Activated CD4-positive, alpha-beta memory T cell treated with anti-CD3 and anti-CD28 coated beads, Interleukin-2, amount 10 ng/mL, durations not matched to agents 7 days and 5 days (primary cell): Measurements from ENCODE around the gene PHLPP1. TPM values are rescaled to one million over a fixed set of nuclear protein-coding genes. Genes with fewer than 3 reads are reported as not detected.

Experiments
- CTCF ChIA-PET: fragments of 350-600 bp; sonication (Branson Sonifier 250); formaldehyde crosslinking; loops from one replicate; lab custom pipeline; 2021; ENCODE audit warnings: antibody characterized with exemption, inconsistent platforms; lab: Charles Lee
- POLR2A ChIA-PET: fragments of 350-600 bp; sonication (Branson Sonifier 250); formaldehyde crosslinking; loops from one replicate; lab custom pipeline; 2021; ENCODE audit warnings: antibody characterized with exemption; lab: Charles Lee
- DNase-seq: peaks from one replicate; pipeline ENCODE4 v3.0.0-alpha.2; 2020
- H3K27ac Mint-ChIP-seq: one replicate; pipeline ENCODE4 v1.8.0; 2021; ENCODE audit warnings: mild to moderate bottlenecking, mixed read lengths
- H3K27me3 Mint-ChIP-seq: one replicate; pipeline ENCODE4 v1.8.0; 2021; ENCODE audit warnings: mixed read lengths
- H3K36me3 Mint-ChIP-seq: one replicate; pipeline ENCODE4 v1.8.0; 2021; ENCODE audit warnings: low read depth, mixed read lengths
- H3K4me1 Mint-ChIP-seq: one replicate; pipeline ENCODE4 v1.8.0; 2021; ENCODE audit warnings: mixed read lengths
- H3K4me3 Mint-ChIP-seq: one replicate; pipeline ENCODE4 v1.8.0; 2021; ENCODE audit warnings: mild to moderate bottlenecking, mixed read lengths
- H3K9me3 Mint-ChIP-seq: one replicate; pipeline ENCODE4 v1.8.0; 2021; ENCODE audit warnings: mixed read lengths
- total RNA-seq, 2 experiments: library from RNA; stranded (reverse); gene quantifications; one replicate each; pipeline ENCODE4 v1.2.3, GENCODE V29; 2021

Gene PHLPP1
- total RNA-seq, 2 experiments from 2014 or later: 8.1 to 8.9 TPM

DNA sequence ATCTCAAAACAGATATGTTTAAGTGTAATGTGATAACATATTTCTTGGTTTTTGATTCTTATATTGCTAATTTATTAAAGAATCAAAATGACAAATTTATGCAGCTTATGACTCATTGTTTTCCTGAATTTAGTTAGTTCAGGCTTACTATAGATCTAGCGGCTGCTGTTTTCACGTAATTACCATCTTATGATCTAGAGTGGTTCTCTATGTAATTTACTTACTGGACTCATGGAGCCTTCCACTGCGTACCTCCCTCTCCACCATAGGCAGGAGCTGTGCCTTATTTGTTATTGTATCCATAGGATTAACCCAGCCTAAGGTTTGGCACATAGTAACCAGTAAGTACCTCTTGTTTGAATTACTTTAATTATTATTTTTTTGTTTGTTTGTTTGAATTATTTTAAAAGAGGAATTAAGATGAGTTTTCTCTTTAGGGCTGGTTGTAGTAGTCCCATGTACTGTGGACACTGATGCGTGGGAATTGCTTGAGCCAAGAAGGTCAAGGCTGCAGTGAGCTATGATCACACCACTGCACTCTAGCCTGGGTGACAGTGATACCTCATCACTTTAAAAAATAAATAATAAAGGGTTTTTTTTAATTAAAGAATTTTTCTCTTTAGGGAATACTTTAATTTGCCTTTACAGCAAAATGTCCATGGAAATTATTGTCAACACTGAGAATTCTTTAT is 165.5 kb downstream of the PHLPP1 start:
- POLR2A ChIA-PET: no interaction called here
- peaks cover 3% of the 10 kb centered on the region for H3K36me3 Mint-ChIP-seq
- H3K4me3 Mint-ChIP-seq: no peak overlapping the region
- no peaks in the 10 kb centered on the region for H3K27me3 Mint-ChIP-seq
- H3K27ac Mint-ChIP-seq: no peak overlapping the region
- peaks cover 24% of the 10 kb centered on the region for H3K4me1 Mint-ChIP-seq
- DNase-seq: no peak
- CTCF ChIA-PET: no interaction called here
- no peaks in the 10 kb centered on the region for H3K9me3 Mint-ChIP-seq

DNA sequence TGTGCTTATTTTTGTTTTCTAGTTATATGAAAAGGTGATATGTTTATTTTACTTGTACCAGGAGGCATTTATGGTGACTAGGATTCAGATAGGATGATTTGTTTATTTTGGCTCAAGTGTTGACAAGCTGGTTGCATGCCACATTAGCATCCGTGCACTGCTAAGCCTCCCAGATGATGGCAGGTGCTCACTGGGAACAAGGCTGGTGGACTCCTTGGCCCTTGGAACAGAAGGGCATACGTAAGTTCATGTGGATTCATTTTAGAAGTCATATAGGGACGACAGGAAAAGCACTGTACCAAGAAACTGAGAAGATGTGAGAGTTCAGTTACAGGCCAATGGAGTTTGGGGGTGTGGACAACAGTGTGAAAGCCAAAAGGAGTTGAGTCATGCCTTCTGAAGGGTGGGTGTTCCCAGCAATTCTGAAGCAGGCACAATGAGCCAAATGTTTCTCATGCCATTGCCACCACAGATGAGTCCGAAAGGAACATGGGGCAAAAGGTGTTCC is 166.2 kb downstream of the PHLPP1 start:
- Mint-ChIP-seq H3K27ac (no peak overlapping the region), H3K9me3 (no peaks in the 10 kb centered on the region), H3K4me1 (peaks cover 24% of the 10 kb centered on the region), H3K27me3 (no peaks in the 10 kb centered on the region), H3K4me3 (no peak overlapping the region), H3K36me3 (peaks cover 3% of the 10 kb centered on the region)
- no peak for DNase-seq
- ChIA-PET CTCF (no interaction called here), POLR2A (no interaction called here)

GRCh38 chr18:62883937-62884735 is 168.8 kb downstream of the PHLPP1 start:
- ChIA-PET POLR2A (no interaction called here), CTCF (interaction anchor here (0.7 to 0.9 kb wide), 2 partner anchors 74 to 169 kb away, joined by 3 read pairs; partner anchors contain the start of gene PHLPP1)
- no peak overlapping the region for H3K27ac Mint-ChIP-seq
- H3K4me3 Mint-ChIP-seq: no peak overlapping the region
- no peaks in the 10 kb centered on the region for H3K9me3 Mint-ChIP-seq
- peaks cover 3% of the 10 kb centered on the region for H3K36me3 Mint-ChIP-seq
- peaks cover 21% of the 10 kb centered on the region for H3K4me1 Mint-ChIP-seq
- DNase-seq: no peak
- no peaks in the 10 kb centered on the region for H3K27me3 Mint-ChIP-seq

GRCh38 chr18:62885804-62886203 is 170.5 kb downstream of the PHLPP1 start:
- CTCF ChIA-PET: no interaction called here
- Mint-ChIP-seq H3K4me1 (peaks cover 13% of the 10 kb centered on the region), H3K36me3 (peaks cover 3% of the 10 kb centered on the region), H3K27ac (no peak overlapping the region), H3K27me3 (no peaks in the 10 kb centered on the region), H3K4me3 (no peak overlapping the region), H3K9me3 (no peaks in the 10 kb centered on the region)
- POLR2A ChIA-PET: interaction anchor here (0.7 kb wide), 1 partner anchor 11 kb away, joined by 3 read pairs; no protein-coding TSS in a partner anchor
- no peak for DNase-seq

DNA sequence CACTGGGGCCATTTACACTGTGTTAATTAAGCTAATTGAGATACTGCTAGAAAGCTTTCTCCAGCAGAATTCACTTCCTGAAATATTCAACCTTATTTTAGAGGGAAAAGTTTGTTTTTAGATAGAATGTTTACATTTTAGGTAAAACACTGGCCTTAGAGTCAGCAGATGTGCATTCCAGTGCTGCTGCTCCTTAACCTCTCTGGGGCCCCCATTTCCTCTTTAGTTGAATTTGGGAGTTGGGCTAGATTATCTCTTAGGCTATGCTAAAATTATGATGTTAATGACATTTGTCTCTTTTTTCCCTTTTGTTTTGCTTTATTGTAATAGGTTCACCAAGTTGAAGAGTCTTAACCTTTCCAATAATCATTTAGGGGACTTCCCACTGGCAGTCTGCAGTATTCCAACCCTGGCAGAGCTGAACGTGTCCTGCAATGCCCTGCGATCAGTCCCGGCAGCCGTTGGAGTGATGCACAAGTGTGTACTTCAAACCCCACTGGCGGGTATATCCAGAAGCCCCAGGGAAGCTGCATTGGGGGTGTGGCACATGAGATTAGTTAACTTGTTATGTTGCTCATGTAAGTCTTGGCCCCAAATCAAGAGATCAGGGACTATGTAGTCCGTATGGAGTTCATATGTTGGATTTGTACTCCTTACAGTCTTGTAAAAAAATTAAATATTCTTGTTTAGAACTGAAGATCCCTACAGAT is 179.5 kb downstream of the PHLPP1 start:
- Mint-ChIP-seq H3K4me3 (no peak overlapping the region), H3K9me3 (no peaks in the 10 kb centered on the region), H3K27me3 (no peaks in the 10 kb centered on the region), H3K4me1 (peaks cover 15% of the 10 kb centered on the region), H3K36me3 (peaks cover 16% of the 10 kb centered on the region), H3K27ac (no peak overlapping the region)
- ChIA-PET POLR2A (no interaction called here), CTCF (no interaction called here)
- DNase-seq: no peak

DNA sequence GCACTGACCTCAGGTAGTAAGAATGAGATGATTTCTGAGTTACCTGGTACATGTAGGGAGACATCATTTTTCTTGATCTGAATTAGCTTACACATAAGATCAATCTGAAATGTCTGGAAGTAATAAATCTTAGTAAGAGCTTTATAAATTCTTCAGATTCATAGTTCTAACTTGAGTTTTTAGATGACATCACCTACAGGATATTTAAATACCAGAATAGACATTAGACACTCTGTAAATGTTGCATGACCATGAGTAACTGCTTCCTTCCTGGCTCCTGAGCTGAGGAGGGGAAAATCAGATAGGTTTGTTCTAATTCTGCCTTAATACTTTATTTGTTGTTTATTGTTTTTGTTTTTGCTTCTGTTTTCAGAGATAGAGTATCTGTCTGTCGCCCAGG is 181.8 kb downstream of the PHLPP1 start:
- H3K9me3 Mint-ChIP-seq: no peaks in the 10 kb centered on the region
- peaks cover 15% of the 10 kb centered on the region for H3K4me1 Mint-ChIP-seq
- CTCF ChIA-PET: interaction anchor here (1.2 to 1.3 kb wide), 2 partner anchors 9 to 182 kb away, joined by 3 read pairs; partner anchors contain the start of gene PHLPP1
- no peak for DNase-seq
- no peaks in the 10 kb centered on the region for H3K27me3 Mint-ChIP-seq
- H3K4me3 Mint-ChIP-seq: no peak overlapping the region
- H3K36me3 Mint-ChIP-seq: peaks cover 18% of the 10 kb centered on the region
- POLR2A ChIA-PET: no interaction called here
- no peak overlapping the region for H3K27ac Mint-ChIP-seq

DNA sequence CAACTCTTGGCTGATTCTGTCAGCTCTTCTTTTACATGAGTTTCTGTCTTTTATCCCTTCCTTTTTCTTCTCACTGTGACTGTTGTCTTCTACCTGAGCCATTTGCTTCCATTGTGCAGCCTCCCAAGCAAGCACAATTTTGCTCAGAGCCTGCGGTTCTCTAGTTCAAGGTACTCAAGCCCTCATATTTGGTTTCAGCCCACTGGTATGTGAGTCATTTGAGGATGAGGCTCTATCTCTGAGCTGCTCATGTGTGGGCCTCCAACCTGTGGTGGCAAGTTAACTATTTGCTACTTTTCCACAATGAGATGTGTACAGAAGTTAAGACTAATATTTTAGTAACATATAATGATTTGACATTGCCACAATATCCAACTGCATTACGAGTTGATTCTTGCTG is 183.0 kb downstream of the PHLPP1 start:
- peak overlapping the region; percentile 31 for H3K27ac Mint-ChIP-seq
- POLR2A ChIA-PET: no interaction called here
- H3K9me3 Mint-ChIP-seq: no peaks in the 10 kb centered on the region
- peaks cover 24% of the 10 kb centered on the region for H3K36me3 Mint-ChIP-seq
- H3K4me1 Mint-ChIP-seq: peaks cover 15% of the 10 kb centered on the region
- CTCF ChIA-PET: interaction anchor here (1.2 kb wide), 1 partner anchor 183 kb away, joined by 3 read pairs; the partner anchor contains the start of gene PHLPP1
- no peaks in the 10 kb centered on the region for H3K27me3 Mint-ChIP-seq
- H3K4me3 Mint-ChIP-seq: no peak overlapping the region
- no peak for DNase-seq

DNA sequence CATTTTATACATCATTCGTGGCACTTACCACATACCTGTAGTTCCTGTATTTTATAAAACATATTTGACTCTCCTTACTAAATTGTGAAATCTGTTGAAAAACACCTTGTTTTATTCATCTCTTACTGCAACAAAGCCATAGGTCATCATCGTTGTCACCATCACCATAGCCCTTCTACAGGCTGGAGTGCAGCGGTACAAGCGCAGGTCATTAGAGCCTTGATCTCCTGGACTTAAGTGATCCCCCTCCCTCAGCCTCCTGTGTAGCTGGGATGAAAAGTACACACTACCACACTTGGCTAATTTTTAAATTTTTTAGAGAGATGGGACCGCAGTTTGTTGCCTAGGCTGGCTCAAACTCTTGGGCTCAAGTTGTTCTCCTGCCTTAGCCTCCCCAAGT is 184.2 kb downstream of the PHLPP1 start:
- Mint-ChIP-seq H3K36me3 (peaks cover 31% of the 10 kb centered on the region), H3K27ac (no peak overlapping the region)

DNA sequence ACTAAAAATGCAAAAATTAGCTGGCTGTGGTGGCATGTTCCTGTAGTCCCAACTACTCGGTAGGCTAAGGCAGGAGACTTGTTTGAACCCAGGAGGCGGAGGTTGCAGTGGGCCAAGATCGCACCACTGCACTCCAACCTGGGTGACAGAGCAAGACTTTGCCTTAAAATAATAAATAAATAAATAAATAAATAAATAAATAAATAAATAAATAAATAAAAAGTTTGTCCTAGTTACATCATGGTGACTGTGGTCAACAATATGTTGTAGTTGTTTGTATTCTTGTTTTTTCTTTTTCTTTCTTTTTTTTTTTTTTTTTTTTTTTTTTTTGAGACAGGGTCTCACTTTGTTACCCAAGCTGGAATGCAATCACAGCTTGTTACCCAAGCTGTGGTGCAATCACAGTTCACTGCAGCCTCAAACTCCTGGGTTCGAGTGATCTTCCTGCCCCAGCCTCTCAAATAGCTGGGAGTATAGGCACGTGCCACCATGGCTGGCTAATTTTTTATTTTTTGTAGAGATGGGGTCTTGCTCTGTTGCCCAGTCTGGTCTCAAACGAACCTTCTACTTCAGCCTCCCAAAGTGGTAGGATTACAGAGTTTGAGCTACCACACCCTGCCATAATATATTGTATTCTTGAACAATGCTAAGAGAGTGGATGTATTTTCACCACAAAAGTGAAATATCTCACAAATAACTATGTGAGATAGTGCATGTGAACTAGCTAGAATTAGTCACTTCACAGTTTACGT is 185.0 kb downstream of the PHLPP1 start:
- no peaks in the 10 kb centered on the region for H3K27me3 Mint-ChIP-seq
- DNase-seq: no peak
- H3K9me3 Mint-ChIP-seq: no peaks in the 10 kb centered on the region
- H3K36me3 Mint-ChIP-seq: peaks cover 36% of the 10 kb centered on the region
- no peak overlapping the region for H3K4me3 Mint-ChIP-seq
- ChIA-PET POLR2A (no interaction called here), CTCF (interaction anchor here (0.9 kb wide), 1 partner anchor 185 kb away, joined by 6 read pairs; the partner anchor contains the start of gene PHLPP1)
- no peak overlapping the region for H3K27ac Mint-ChIP-seq
- peaks cover 15% of the 10 kb centered on the region for H3K4me1 Mint-ChIP-seq

More for the DNA sequence above, 184.2 kb downstream of the PHLPP1 start:
- no peaks in the 10 kb centered on the region for H3K27me3 Mint-ChIP-seq
- CTCF ChIA-PET: no interaction called here
- peaks cover 15% of the 10 kb centered on the region for H3K4me1 Mint-ChIP-seq
- POLR2A ChIA-PET: no interaction called here
- DNase-seq: no peak
- no peaks in the 10 kb centered on the region for H3K9me3 Mint-ChIP-seq
- no peak overlapping the region for H3K4me3 Mint-ChIP-seq

- CTCF ChIA-PET: no interaction called here
- Mint-ChIP-seq H3K4me1 (peaks cover 7% of the 10 kb centered on the region), H3K27ac (no peak overlapping the region), H3K36me3 (peaks cover 33% of the 10 kb centered on the region), H3K27me3 (no peaks in the 10 kb centered on the region), H3K9me3 (no peaks in the 10 kb centered on the region), H3K4me3 (no peak overlapping the region)
- DNase-seq: no peak
- POLR2A ChIA-PET: no interaction called here
Measured at GRCh38 chr18:62902776-62903175, 187.4 kb downstream of the PHLPP1 start.

DNA sequence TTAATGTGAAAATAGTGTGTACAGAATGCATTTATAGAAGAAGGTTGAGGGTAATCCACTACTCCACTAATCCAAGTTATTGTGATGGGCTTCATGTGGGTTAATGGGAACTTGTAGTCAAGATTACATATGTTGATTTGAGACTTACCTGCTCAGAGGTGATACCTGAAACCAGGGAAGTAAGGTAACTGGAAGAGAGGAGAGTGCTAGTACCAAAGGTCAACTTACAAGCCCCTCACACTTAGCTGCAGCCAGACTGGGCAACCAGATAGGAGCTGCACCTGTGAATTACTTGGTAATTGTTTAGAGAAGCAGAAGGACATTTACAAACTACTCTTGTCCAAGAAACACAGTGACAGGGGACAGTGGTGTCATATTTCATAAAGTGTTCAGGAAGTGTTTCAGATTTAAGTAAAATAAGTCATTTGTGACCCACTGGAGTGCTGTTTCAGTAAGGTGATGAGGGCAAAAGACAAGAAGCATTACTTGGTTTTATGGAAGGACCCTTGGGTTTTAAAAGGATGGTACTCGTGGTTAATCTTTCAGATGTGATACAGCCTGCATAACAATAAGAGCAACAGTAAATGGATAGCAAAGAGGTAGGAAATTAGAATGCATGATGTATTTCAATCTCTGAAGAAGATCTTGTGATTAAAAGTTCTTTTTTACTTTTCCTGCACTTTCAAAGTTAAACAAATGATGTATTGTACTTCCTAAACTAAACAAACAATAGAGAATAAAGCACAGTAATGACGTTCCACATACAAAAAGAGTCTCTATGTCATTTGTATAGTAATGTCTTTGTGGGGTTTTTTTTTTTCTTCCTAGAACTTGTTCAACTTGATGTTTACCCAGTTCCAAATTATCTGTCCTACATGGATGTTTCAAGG is 189.3 kb downstream of the PHLPP1 start:
- no peaks in the 10 kb centered on the region for H3K4me1 Mint-ChIP-seq
- POLR2A ChIA-PET: no interaction called here
- no peaks in the 10 kb centered on the region for H3K27me3 Mint-ChIP-seq
- H3K9me3 Mint-ChIP-seq: no peaks in the 10 kb centered on the region
- no peak overlapping the region for H3K4me3 Mint-ChIP-seq
- H3K27ac Mint-ChIP-seq: no peak overlapping the region
- no peak for DNase-seq
- H3K36me3 Mint-ChIP-seq: peaks cover 22% of the 10 kb centered on the region
- CTCF ChIA-PET: no interaction called here
